Glutamatergic neuron (in vitro differentiated cells): ENCODE results near the gene XYLB. TPM values are rescaled to one million over a fixed set of nuclear protein-coding genes. Genes with fewer than 3 reads are reported as not detected.
A peak's percentile ranks its signal among the peaks of the same experiment; 100 is the strongest.

Experiments
- DNase-seq: peaks from one replicate; pipeline ENCODE4 v3.0.0; 2022
- H3K27ac Mint-ChIP-seq: one replicate; pipeline ENCODE4 v1.8.0; 2020; ENCODE audit warnings: mild to moderate bottlenecking, mixed read lengths, inconsistent platforms; ENCODE audit not compliant: unreplicated experiment
- H3K27me3 Mint-ChIP-seq: one replicate; pipeline ENCODE4 v1.8.0; 2020; ENCODE audit warnings: mild to moderate bottlenecking, moderate library complexity, mixed read lengths, inconsistent platforms; ENCODE audit not compliant: unreplicated experiment
- H3K36me3 Mint-ChIP-seq: one replicate; pipeline ENCODE4 v1.8.0; 2020; ENCODE audit warnings: mild to moderate bottlenecking, mixed read lengths, inconsistent platforms; ENCODE audit not compliant: unreplicated experiment
- H3K4me1 Mint-ChIP-seq: one replicate; pipeline ENCODE4 v1.8.0; 2020; ENCODE audit warnings: mild to moderate bottlenecking, low read depth, mixed read lengths, inconsistent platforms; ENCODE audit not compliant: unreplicated experiment
- H3K4me3 Mint-ChIP-seq: one replicate; pipeline ENCODE4 v1.8.0; 2020; ENCODE audit warnings: mild to moderate bottlenecking, mixed read lengths, inconsistent platforms; ENCODE audit not compliant: unreplicated experiment
- H3K9me3 Mint-ChIP-seq: one replicate; pipeline ENCODE4 v1.8.0; 2020; ENCODE audit warnings: mild to moderate bottlenecking, moderate library complexity, mixed read lengths, inconsistent platforms; ENCODE audit not compliant: unreplicated experiment
- CTCF ChIP-seq: fragments of 200-600 bp; sonication (generic); IDR thresholded peaks from one replicate; pipeline ENCODE4 v1.5.0; 2021; ENCODE audit not compliant: partially characterized antibody, unreplicated experiment
- total RNA-seq: library from RNA; stranded (reverse); fragmentation: NEBNext Ultra II Directional; extraction: Animal tissue kit (Norgen Biotek cat#: 25700); gene quantifications from one replicate; pipeline ENCODE4 v1.2.1, GENCODE V29; 2021; ENCODE audit not compliant: unreplicated experiment

The XYLB gene
- total RNA-seq, 1 donor from 2014 or later: 2.6 TPM

- Mint-ChIP-seq H3K36me3 (no peaks in the 10 kb centered on the region), H3K27me3 (peaks cover 23% of the 10 kb centered on the region), H3K27ac (peak overlapping the region; percentile 92), H3K9me3 (peaks cover 14% of the 10 kb centered on the region), H3K4me1 (peaks cover 27% of the 10 kb centered on the region), H3K4me3 (peak overlapping the region; percentile 98)
- DNase-seq: peak; percentile 71
- no peak for TF ChIP-seq CTCF
These were observed 109.2 kb downstream of the XYLB start for GRCh38 chr3:38455639-38456430.

GRCh38 chr3:38457111-38458003 is 110.8 kb downstream of the XYLB start:
- Mint-ChIP-seq H3K4me1 (peaks cover 32% of the 10 kb centered on the region), H3K27ac (no peak overlapping the region), H3K36me3 (no peaks in the 10 kb centered on the region), H3K9me3 (peaks cover 14% of the 10 kb centered on the region), H3K27me3 (peaks cover 23% of the 10 kb centered on the region), H3K4me3 (no peak overlapping the region)
- no peak for TF ChIP-seq CTCF
- no peak for DNase-seq

- Mint-ChIP-seq H3K9me3 (peaks cover 5% of the 10 kb centered on the region), H3K4me3 (no peak overlapping the region), H3K27me3 (peaks cover 17% of the 10 kb centered on the region), H3K27ac (no peak overlapping the region), H3K4me1 (peaks cover 30% of the 10 kb centered on the region), H3K36me3 (no peaks in the 10 kb centered on the region)
- no peak for DNase-seq
- TF ChIP-seq CTCF: no peak
These were observed 112.4 kb downstream of the XYLB start for GRCh38 chr3:38458796-38459498.

GRCh38 chr3:38459499-38460048 is 113.0 kb downstream of the XYLB start:
- no peak overlapping the region for H3K27ac Mint-ChIP-seq
- TF ChIP-seq CTCF: no peak
- H3K4me1 Mint-ChIP-seq: peaks cover 30% of the 10 kb centered on the region
- H3K27me3 Mint-ChIP-seq: peaks cover 15% of the 10 kb centered on the region
- no peak overlapping the region for H3K4me3 Mint-ChIP-seq
- DNase-seq: no peak
- H3K9me3 Mint-ChIP-seq: peaks cover 4% of the 10 kb centered on the region
- no peaks in the 10 kb centered on the region for H3K36me3 Mint-ChIP-seq
